DOHH2 (cell line): ENCODE results near the gene RBM6.
"Not testable (repeated sequence)": the region's sequence is repeated elsewhere in the genome, so short reads cannot be mapped to it uniquely, and the experiment has no call there.

Experiments used
- H3F3A ChIP-seq: fragments of 200-600 bp; sonication (generic), shearing (Covaris generic); 2 replicates; pipeline ENCODE4 v1.6.0; 2016; ENCODE audit warnings: antibody characterized with exemption, mild to moderate bottlenecking; ENCODE audit not compliant: control insufficient read depth, insufficient read depth
- H3K27ac ChIP-seq: fragments of 200-600 bp; sonication (generic); 2 replicates; pipeline ENCODE4 v1.5.1; 2014; ENCODE audit warnings: low read depth, mild to moderate bottlenecking, low read length, moderate library complexity
- H3K27me3 ChIP-seq: fragments of 200-600 bp; sonication (generic); 2 replicates; pipeline ENCODE4 v1.6.1; 2014; ENCODE audit warnings: mild to moderate bottlenecking, low read length, mixed read lengths; ENCODE audit not compliant: control insufficient read depth
- H3K36me3 ChIP-seq: fragments of 200-600 bp; sonication (generic); 2 replicates; pipeline ENCODE4 v1.6.1; 2014; ENCODE audit warnings: mild to moderate bottlenecking, low read length, moderate library complexity, mixed read lengths; ENCODE audit not compliant: control insufficient read depth
- H3K4me1 ChIP-seq: fragments of 200-600 bp; sonication (generic); 2 replicates; pipeline ENCODE4 v1.6.1; 2014; ENCODE audit warnings: mild to moderate bottlenecking, low read length, mixed read lengths; ENCODE audit not compliant: control insufficient read depth
- H3K4me2 ChIP-seq: fragments of 200-600 bp; sonication (generic); 2 replicates; pipeline ENCODE4 v1.6.0; 2014; ENCODE audit warnings: mild to moderate bottlenecking, low read length, moderate library complexity
- H3K4me3 ChIP-seq: fragments of 200-600 bp; sonication (generic); 2 replicates; pipeline ENCODE4 v1.5.1; 2014; ENCODE audit warnings: mild to moderate bottlenecking, low read length, mixed read lengths
- H3K79me2 ChIP-seq: fragments of 200-600 bp; sonication (generic); 2 replicates; pipeline ENCODE4 v1.6.1; 2014; ENCODE audit warnings: mild to moderate bottlenecking, low read length, mixed read lengths; ENCODE audit not compliant: control insufficient read depth
- H3K9me2 ChIP-seq: fragments of 200-600 bp; sonication (generic); replicated peaks from 2 replicates; pipeline ENCODE4 v1.6.1; 2014; ENCODE audit warnings: mild to moderate bottlenecking, low read length, mixed read lengths; ENCODE audit not compliant: control insufficient read depth
- H3K9me3 ChIP-seq: fragments of 200-600 bp; sonication (generic); 2 replicates; pipeline ENCODE4 v1.6.1; 2014; ENCODE audit warnings: antibody characterized with exemption, low read length, mixed read lengths; ENCODE audit not compliant: control insufficient read depth, insufficient read depth
- H4K20me1 ChIP-seq: fragments of 200-600 bp; sonication (generic); 2 replicates; pipeline ENCODE4 v1.6.0; 2014; ENCODE audit warnings: low read depth, mild to moderate bottlenecking, antibody characterized with exemption, low read length, moderate library complexity; ENCODE audit not compliant: control insufficient read depth, insufficient read depth
- CTCF ChIP-seq: fragments of 200-600 bp; sonication (generic); IDR thresholded peaks from one replicate; pipeline ENCODE4 v1.5.1; 2014; ENCODE audit warnings: antibody characterized with exemption, mild to moderate bottlenecking, low read depth, low read length; ENCODE audit not compliant: poor library complexity, severe bottlenecking
- EZH2phosphoT487 ChIP-seq: fragments of 200-600 bp; sonication (generic); IDR thresholded peaks from 2 replicates; pipeline ENCODE4 v1.6.1; 2017; ENCODE audit warnings: borderline replicate concordance, mild to moderate bottlenecking, antibody characterized with exemption, low read length, moderate library complexity, mixed read lengths

The RBM6 gene

GRCh38 chr3:50015918-50016317, 76.0 kb downstream of the RBM6 start:
- no peaks in the 10 kb centered on the region for H4K20me1 ChIP-seq
- no peak overlapping the region for H3K4me3 ChIP-seq
- H3K27ac ChIP-seq: no peak overlapping the region
- no peaks in the 10 kb centered on the region for H3K4me1 ChIP-seq
- peaks cover 81% of the 10 kb centered on the region for H3K36me3 ChIP-seq
- H3K9me2 ChIP-seq: no peaks in the 10 kb centered on the region
- no peak overlapping the region for H3K4me2 ChIP-seq
- H3K9me3 ChIP-seq: no peaks in the 10 kb centered on the region
- H3K79me2 ChIP-seq: peaks cover 80% of the 10 kb centered on the region
- TF ChIP-seq CTCF: no peak
- no peak for TF ChIP-seq EZH2phosphoT487
- no peaks in the 10 kb centered on the region for H3K27me3 ChIP-seq
- H3F3A ChIP-seq: 0 out of 2 replicates have a peak, but pooled peaks cover 6% of the 10 kb centered on the region

- H4K20me1 ChIP-seq: no peaks in the 10 kb centered on the region; the same call in 1 of the 2 replicates
- TF ChIP-seq EZH2phosphoT487 (no peak), CTCF (no peak)
- H3F3A ChIP-seq: peaks cover 20% of the 10 kb centered on the region; the same call in 1 of the 2 replicates
- H3K27ac ChIP-seq: 0 out of 2 replicates have a peak overlapping the region, but pooled peaks have one; percentile 5
- peaks cover 71% of the 10 kb centered on the region for H3K79me2 ChIP-seq
- H3K9me2 ChIP-seq: no peaks in the 10 kb centered on the region
- no peaks in the 10 kb centered on the region for H3K27me3 ChIP-seq
- peaks cover 62% of the 10 kb centered on the region for H3K36me3 ChIP-seq
- H3K4me2 ChIP-seq: no peak overlapping the region
- H3K4me3 ChIP-seq: no peak overlapping the region
- H3K9me3 ChIP-seq: no peaks in the 10 kb centered on the region
- H3K4me1 ChIP-seq: peaks cover 41% of the 10 kb centered on the region
Observed at GRCh38 chr3:50028346-50028745, 88.4 kb downstream of the RBM6 start.

- Histone ChIP-seq H3F3A (peaks cover 20% of the 10 kb centered on the region; the same call in 1 of the 2 replicates), H3K36me3 (peaks cover 54% of the 10 kb centered on the region), H3K79me2 (peaks cover 55% of the 10 kb centered on the region), H3K4me1 (peaks cover 43% of the 10 kb centered on the region)
- not testable (repeated sequence) for H4K20me1 ChIP-seq, H3K27ac ChIP-seq, H3K4me2 ChIP-seq, H3K9me3 ChIP-seq, H3K4me3 ChIP-seq, H3K9me2 ChIP-seq, H3K27me3 ChIP-seq
Observed at GRCh38 chr3:50031201-50031600, 91.3 kb downstream of the RBM6 start.

GRCh38 chr3:50044976-50045375, 105.0 kb downstream of the RBM6 start:
- Histone ChIP-seq H3F3A (0 out of 2 replicates have a peak, but pooled peaks cover 6% of the 10 kb centered on the region), H3K27ac (no peak overlapping the region), H3K4me1 (no peaks in the 10 kb centered on the region), H3K4me2 (no peak overlapping the region), H3K4me3 (no peak overlapping the region), H3K36me3 (peaks cover 74% of the 10 kb centered on the region), H3K9me2 (no peaks in the 10 kb centered on the region), H3K27me3 (no peaks in the 10 kb centered on the region), H4K20me1 (no peaks in the 10 kb centered on the region), H3K9me3 (no peaks in the 10 kb centered on the region), H3K79me2 (peaks cover 70% of the 10 kb centered on the region)
- TF ChIP-seq EZH2phosphoT487 (no peak), CTCF (no peak)
